Kidney (tissue), 14 donors: Measurements from ENCODE around the gene EVA1A. TPM values are rescaled to one million over a fixed set of nuclear protein-coding genes. Genes with fewer than 3 reads are reported as not detected.
A peak's percentile ranks its signal among the peaks of the same experiment; 100 is the strongest.

Source experiments
- DNase-seq, 5 donors: peaks; one replicate each; pipeline ENCODE4 v3.0.0-alpha.2; 2013 to 2020
- FAIRE-seq: peaks from 2 replicates; lab custom pipeline; 2012; peaks lifted over from hg19 to GRCh38; lab: Jason Lieb, UNC
- H3K27ac ChIP-seq, 2 donors: one replicate each; pipeline ENCODE4 v1.7.0; 2013; ENCODE audit warnings: low read depth in 2 of 2, low read length in 2 of 2, inconsistent platforms in 1 of 2
- H3K27me3 ChIP-seq: one replicate; pipeline ENCODE4 v1.7.1; 2013; ENCODE audit warnings: low read length, inconsistent platforms; ENCODE audit not compliant: control insufficient read depth, insufficient read depth
- H3K36me3 ChIP-seq, 3 donors: one replicate each; pipeline versions ENCODE4 v1.7.0 to v1.7.1; 2013; ENCODE audit warnings: low read length in 3 of 3, control low read depth in 1 of 3, inconsistent platforms in 1 of 3; ENCODE audit not compliant: insufficient read depth in 3 of 3, control insufficient read depth in 2 of 3
- H3K4me1 ChIP-seq, 3 donors: one replicate each; pipeline versions ENCODE4 v1.7.0 to v1.7.1; 2013; ENCODE audit warnings: low read length in 3 of 3, inconsistent platforms in 1 of 3, low read depth in 1 of 3; ENCODE audit not compliant: control insufficient read depth in 2 of 3, insufficient read depth in 2 of 3
- H3K4me3 ChIP-seq, 3 donors: one replicate each; pipeline versions ENCODE4 v1.7.0 to v1.8.1; 2013; ENCODE audit warnings: low read length in 3 of 3, control low read depth in 1 of 3, inconsistent platforms in 1 of 3
- H3K9ac ChIP-seq, 3 donors: one replicate each; pipeline versions ENCODE4 v1.7.0 to v1.7.1; 2013; ENCODE audit warnings: low read length in 3 of 3, control low read depth in 1 of 3, inconsistent platforms in 1 of 3
- H3K9me3 ChIP-seq, 3 donors: one replicate each; pipeline versions ENCODE4 v1.7.0 to v1.7.1; 2013; ENCODE audit warnings: low read length in 3 of 3, control low read depth in 1 of 3, inconsistent platforms in 1 of 3; ENCODE audit not compliant: control insufficient read depth in 2 of 3, insufficient read depth in 1 of 3
- intact Hi-C: fragments of 100-400 bp; cut with DNase I; formaldehyde crosslinking; loops from one replicate; pipeline ENCODE4 v1.11.1; 2022
- polyA plus RNA-seq: library from polyadenylated mRNA; stranded (reverse); fragments of 350-450 nt; fragmentation: Illumina TruSeq; extraction: RNeasy Lipid Tissue Mini Kit (QIAGEN cat#74804); gene quantifications from one replicate; pipeline ENCODE4 v1.2.3, GENCODE V29; 2014; ENCODE audit warnings: low read depth, low replicate concordance; ENCODE audit not compliant: insufficient read depth
- total RNA-seq: library from RNA; stranded (reverse); fragmentation: NEBNext Ultra II Directional; extraction: Animal tissue kit (Norgen Biotek cat#: 25700); gene quantifications from one replicate; pipeline ENCODE4 v1.2.1, GENCODE V29; 2021
- TF ChIP-seq, protein P1 (sequence below): IDR thresholded peaks from 3 replicates; pipeline ENCODE4 v1.5.1; 2012; ENCODE audit warnings: mild to moderate bottlenecking, moderate library complexity, borderline replicate concordance; ENCODE audit not compliant: insufficient read depth; ENCODE audit errors: extremely low read depth
- donor health status: control.
- donor health status: control.
- donor health status: control.
- donor health status: control.
- donor health status: control.
- donor health status: DM: yes; HTN: yes; CAD: no.
- donor health status: Normal renal cell carcinoma (clear cell type).

Gene EVA1A
- total and polyA plus RNA-seq, 2 donors from 2014 or later, result 28.1 to 32.4 TPM

GRCh38 chr2:75555701-75556100, 5.0 kb downstream of the EVA1A start:
- Histone ChIP-seq H3K4me3 (no peak overlapping the region), H3K36me3 (peaks cover 0 to 5% (median 0%) of the 10 kb centered on the region in 3 donors), H3K27ac (no peak overlapping the region), H3K9ac (no peak overlapping the region), H3K9me3 (no peaks in the 10 kb centered on the region), H3K4me1 (peaks cover 0 to 33% (median 17%) of the 10 kb centered on the region in 3 donors), H3K27me3 (no peaks in the 10 kb centered on the region)
- FAIRE-seq (no peak), DNase-seq (no peak)
- TF ChIP-seq, protein P1, sequence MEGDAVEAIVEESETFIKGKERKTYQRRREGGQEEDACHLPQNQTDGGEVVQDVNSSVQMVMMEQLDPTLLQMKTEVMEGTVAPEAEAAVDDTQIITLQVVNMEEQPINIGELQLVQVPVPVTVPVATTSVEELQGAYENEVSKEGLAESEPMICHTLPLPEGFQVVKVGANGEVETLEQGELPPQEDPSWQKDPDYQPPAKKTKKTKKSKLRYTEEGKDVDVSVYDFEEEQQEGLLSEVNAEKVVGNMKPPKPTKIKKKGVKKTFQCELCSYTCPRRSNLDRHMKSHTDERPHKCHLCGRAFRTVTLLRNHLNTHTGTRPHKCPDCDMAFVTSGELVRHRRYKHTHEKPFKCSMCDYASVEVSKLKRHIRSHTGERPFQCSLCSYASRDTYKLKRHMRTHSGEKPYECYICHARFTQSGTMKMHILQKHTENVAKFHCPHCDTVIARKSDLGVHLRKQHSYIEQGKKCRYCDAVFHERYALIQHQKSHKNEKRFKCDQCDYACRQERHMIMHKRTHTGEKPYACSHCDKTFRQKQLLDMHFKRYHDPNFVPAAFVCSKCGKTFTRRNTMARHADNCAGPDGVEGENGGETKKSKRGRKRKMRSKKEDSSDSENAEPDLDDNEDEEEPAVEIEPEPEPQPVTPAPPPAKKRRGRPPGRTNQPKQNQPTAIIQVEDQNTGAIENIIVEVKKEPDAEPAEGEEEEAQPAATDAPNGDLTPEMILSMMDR, result no peak
- intact Hi-C loops, result no loop called here

GRCh38 chr2:75553935-75554531, 6.7 kb downstream of the EVA1A start:
- Histone ChIP-seq H3K9me3 (no peaks in the 10 kb centered on the region), H3K4me3 (no peak overlapping the region), H3K27ac (no peak overlapping the region), H3K9ac (no peak overlapping the region), H3K4me1 (peaks cover 0 to 30% (median 17%) of the 10 kb centered on the region in 3 donors), H3K27me3 (no peaks in the 10 kb centered on the region), H3K36me3 (peaks cover 0 to 5% (median 4%) of the 10 kb centered on the region in 3 donors)
- FAIRE-seq (no peak), DNase-seq (peak in 4 of 5 donors; percentile 72 to 85 (median 79))
- TF ChIP-seq, protein P1, result no peak
- intact Hi-C loops, result no loop called here

GRCh38 chr2:75552222-75552621, 8.5 kb downstream of the EVA1A start:
- Histone ChIP-seq H3K4me3 (no peak overlapping the region), H3K9me3 (no peaks in the 10 kb centered on the region), H3K27me3 (no peaks in the 10 kb centered on the region), H3K36me3 (peaks cover 0 to 4% (median 3%) of the 10 kb centered on the region in 3 donors), H3K4me1 (peaks cover 0 to 15% (median 10%) of the 10 kb centered on the region in 3 donors), H3K27ac (no peak overlapping the region), H3K9ac (no peak overlapping the region)
- intact Hi-C loops, result no loop called here
- no peak for DNase-seq
- no peak for FAIRE-seq
- TF ChIP-seq, protein P1, result no peak
